ENCODE results near the gene SNTA1. TPM values are rescaled to one million over a fixed set of nuclear protein-coding genes. Genes with fewer than 3 reads are reported as not detected.
"Not testable (repeated sequence)": the region's sequence is repeated elsewhere in the genome, so short reads cannot be mapped to it uniquely, and the experiment has no call there.

The SNTA1 gene
- total RNA-seq, 2 experiments from 2014 or later = 36.6 to 44.8 TPM

DNA sequence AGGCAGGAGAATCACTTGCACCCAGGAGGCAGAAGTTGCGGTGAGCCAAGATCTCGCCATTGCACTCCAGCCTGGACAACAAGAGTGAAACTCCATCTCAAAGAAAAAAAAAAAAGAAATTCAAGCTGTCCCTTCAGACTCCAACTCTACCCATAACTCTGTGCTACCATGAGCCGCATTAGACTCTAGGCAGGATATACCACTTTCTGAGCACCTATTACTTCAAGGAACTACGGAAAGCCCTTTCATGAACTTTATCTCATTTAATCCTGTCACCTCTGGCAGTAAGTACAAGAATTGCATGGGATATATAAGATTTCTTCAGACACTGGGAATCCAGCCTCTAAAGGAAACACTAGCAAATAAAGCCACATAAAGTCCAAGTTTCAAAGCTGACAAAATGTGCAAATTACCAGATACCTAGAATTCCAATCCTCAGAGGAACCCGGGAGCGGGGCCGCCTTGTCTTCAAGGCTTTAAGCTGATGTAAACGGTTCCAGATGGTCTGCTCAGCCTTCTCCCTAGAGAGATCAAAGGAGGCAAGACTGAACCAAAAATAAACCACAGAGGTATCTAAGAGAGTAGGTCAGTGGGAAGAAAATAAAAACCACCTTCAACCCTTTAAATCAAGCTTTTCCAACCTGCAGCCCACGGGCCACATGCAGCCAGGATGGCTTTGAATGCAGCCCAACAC is 51.7 kb downstream of the SNTA1 start:
- no peak for DNase-seq (ENCODE audit: low spot score)
- intact Hi-C loops (cut with micrococcal nuclease; ENCODE audit: unreplicated experiment) = no loop called here
- no TSS peak for BruUV-seq (replicated peaks)
- H3K4me3 ChIP-seq (ENCODE audit: low read depth, low read length, poor library complexity, severe bottlenecking) = no peak overlapping the region
- TF ChIP-seq EZH2phosphoT487 (IDR thresholded peaks at IDR 0.05; ENCODE audit: borderline replicate concordance, low read depth, low read length) = no peak
- TF ChIP-seq, protein P1, sequence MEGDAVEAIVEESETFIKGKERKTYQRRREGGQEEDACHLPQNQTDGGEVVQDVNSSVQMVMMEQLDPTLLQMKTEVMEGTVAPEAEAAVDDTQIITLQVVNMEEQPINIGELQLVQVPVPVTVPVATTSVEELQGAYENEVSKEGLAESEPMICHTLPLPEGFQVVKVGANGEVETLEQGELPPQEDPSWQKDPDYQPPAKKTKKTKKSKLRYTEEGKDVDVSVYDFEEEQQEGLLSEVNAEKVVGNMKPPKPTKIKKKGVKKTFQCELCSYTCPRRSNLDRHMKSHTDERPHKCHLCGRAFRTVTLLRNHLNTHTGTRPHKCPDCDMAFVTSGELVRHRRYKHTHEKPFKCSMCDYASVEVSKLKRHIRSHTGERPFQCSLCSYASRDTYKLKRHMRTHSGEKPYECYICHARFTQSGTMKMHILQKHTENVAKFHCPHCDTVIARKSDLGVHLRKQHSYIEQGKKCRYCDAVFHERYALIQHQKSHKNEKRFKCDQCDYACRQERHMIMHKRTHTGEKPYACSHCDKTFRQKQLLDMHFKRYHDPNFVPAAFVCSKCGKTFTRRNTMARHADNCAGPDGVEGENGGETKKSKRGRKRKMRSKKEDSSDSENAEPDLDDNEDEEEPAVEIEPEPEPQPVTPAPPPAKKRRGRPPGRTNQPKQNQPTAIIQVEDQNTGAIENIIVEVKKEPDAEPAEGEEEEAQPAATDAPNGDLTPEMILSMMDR (conservative IDR thresholded peaks at IDR 0.05; ENCODE audit: low read length) = no peak
- H3K36me3 ChIP-seq (ENCODE audit: insufficient read depth, low read length) = peaks cover 89% of the 10 kb centered on the region
- H2AFZ ChIP-seq (ENCODE audit: low read length) = no peak overlapping the region
- H4K20me1 ChIP-seq (ENCODE audit: insufficient read depth, low read length) = no peaks in the 10 kb centered on the region
- POLR2A ChIA-PET = interaction anchor here (0.6 to 0.7 kb wide), 2 partner anchors 19 to 788 kb away, joined by 3 to 7 read pairs; no protein-coding TSS in a partner anchor
- H3K79me2 ChIP-seq (ENCODE audit: insufficient read depth, low read depth, low read length) = peaks cover 13% of the 10 kb centered on the region; the same call in 1 of the 2 replicates
- H3K9me2 ChIP-seq (ENCODE audit: insufficient read depth, low read length) = no peaks in the 10 kb centered on the region
- H3K4me1 ChIP-seq (ENCODE audit: insufficient read depth, low read length, poor library complexity, severe bottlenecking) = no peaks in the 10 kb centered on the region
- H3K4me2 ChIP-seq (ENCODE audit: low read length) = no peak overlapping the region
- no peaks in the 10 kb centered on the region for H3K9me3 ChIP-seq (ENCODE audit: low read length)
- CTCF ChIA-PET (ENCODE audit: unreplicated experiment) = no interaction called here
- H3K27ac ChIP-seq (ENCODE audit: low read depth, low read length, poor library complexity, severe bottlenecking) = no peak overlapping the region

- H3K4me3 ChIP-seq (ENCODE audit: low read depth, low read length, poor library complexity, severe bottlenecking); H3K4me1 ChIP-seq (ENCODE audit: insufficient read depth, low read length, poor library complexity, severe bottlenecking); BruUV-seq (replicated peaks); CTCF ChIA-PET (ENCODE audit: unreplicated experiment); H3K4me2 ChIP-seq (ENCODE audit: low read length); H3K27ac ChIP-seq (ENCODE audit: low read depth, low read length, poor library complexity, severe bottlenecking); H3K9me2 ChIP-seq (ENCODE audit: insufficient read depth, low read length); H4K20me1 ChIP-seq (ENCODE audit: insufficient read depth, low read length); H3K79me2 ChIP-seq (ENCODE audit: insufficient read depth, low read depth, low read length); DNase-seq (ENCODE audit: low spot score); intact Hi-C loops (cut with micrococcal nuclease; ENCODE audit: unreplicated experiment); H2AFZ ChIP-seq (ENCODE audit: low read length); H3K9me3 ChIP-seq (ENCODE audit: low read length): not testable (repeated sequence)
- H3K36me3 ChIP-seq (ENCODE audit: insufficient read depth, low read length) = peaks cover 90% of the 10 kb centered on the region
- POLR2A ChIA-PET = interaction anchor here (0.6 kb wide), 1 partner anchor 50 kb away, joined by 3 read pairs; no protein-coding TSS in a partner anchor
These were observed 54.2 kb downstream of the SNTA1 start for GRCh38 chr20:33389326-33389725.

DNA sequence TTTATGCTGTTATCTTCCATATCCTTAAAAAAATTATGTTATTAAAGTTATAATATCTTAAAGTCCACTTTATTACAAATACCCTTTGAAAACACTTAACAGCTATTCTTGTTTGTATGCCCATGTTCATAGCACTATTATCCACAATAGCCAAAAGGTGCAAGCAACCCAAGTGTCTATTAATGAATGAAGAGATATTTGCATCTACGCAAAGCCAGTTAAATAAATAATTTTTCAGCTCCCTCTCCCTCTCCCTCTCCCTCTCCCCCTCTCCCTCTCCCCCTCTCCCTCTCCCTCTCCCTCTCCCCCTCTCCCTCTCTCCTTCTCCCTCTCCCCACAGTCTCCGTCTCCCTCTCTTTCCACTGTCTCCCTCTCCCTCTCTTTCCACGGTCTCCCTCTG is 55.3 kb downstream of the SNTA1 start:
- Histone ChIP-seq H3K4me3 (ENCODE audit: low read depth, low read length, poor library complexity, severe bottlenecking) (no peak overlapping the region), H4K20me1 (ENCODE audit: insufficient read depth, low read length) (no peaks in the 10 kb centered on the region), H3K27ac (ENCODE audit: low read depth, low read length, poor library complexity, severe bottlenecking) (no peak overlapping the region), H2AFZ (ENCODE audit: low read length) (no peak overlapping the region), H3K9me3 (ENCODE audit: low read length) (no peaks in the 10 kb centered on the region), H3K9me2 (ENCODE audit: insufficient read depth, low read length) (no peaks in the 10 kb centered on the region), H3K4me2 (ENCODE audit: low read length) (no peak overlapping the region), H3K79me2 (ENCODE audit: insufficient read depth, low read depth, low read length) (no peaks in the 10 kb centered on the region), H3K4me1 (ENCODE audit: insufficient read depth, low read length, poor library complexity, severe bottlenecking) (no peaks in the 10 kb centered on the region), H3K36me3 (ENCODE audit: insufficient read depth, low read length) (peaks cover 86% of the 10 kb centered on the region)
- ChIA-PET CTCF (ENCODE audit: unreplicated experiment) (no interaction called here), POLR2A (no interaction called here)
- DNase-seq (ENCODE audit: low spot score) = no peak
- TF ChIP-seq, protein P1 (conservative IDR thresholded peaks at IDR 0.05; ENCODE audit: low read length) = no peak
- TF ChIP-seq EZH2phosphoT487 (IDR thresholded peaks at IDR 0.05; ENCODE audit: borderline replicate concordance, low read depth, low read length) = no peak
- BruUV-seq (replicated peaks) = no TSS peak
- intact Hi-C loops (cut with micrococcal nuclease; ENCODE audit: unreplicated experiment) = no loop called here

Data from OCI-LY7 (cell line).